Activated CD4-positive, CD25-positive, alpha-beta regulatory T cell treated with anti-CD3 and anti-CD28 coated beads, Interleukin-2, amount 50 U/mL, for 24 hours (primary cell): ENCODE results near the gene FKRP.
"Not testable (repeated sequence)": the region's sequence is repeated elsewhere in the genome, so short reads cannot be mapped to it uniquely, and the experiment has no call there.

Source experiments
- ATAC-seq, 2 donors: fragments of 150-1000 bp; cut with Tn5 transposase; one replicate each; pipeline ENCODE4 v1.10.0; 2021; ENCODE audit warnings: mild to moderate bottlenecking in 1 of 2, moderate library complexity in 1 of 2

Gene FKRP

GRCh38 chr19:46786236-46787039, 40.6 kb downstream of the FKRP start:
- peak; percentile 62 to 66 for ATAC-seq

- no peak for ATAC-seq
These were observed 41.1 kb downstream of the FKRP start for GRCh38 chr19:46787040-46787330.

GRCh38 chr19:46787331-46788261, 41.7 kb downstream of the FKRP start:
- ATAC-seq = no peak

- peak; percentile 82 for ATAC-seq
These were observed 42.6 kb downstream of the FKRP start, which contains the start of gene SLC1A5 for GRCh38 chr19:46788262-46788967. Gene SLC1A5 (minus strand): TSS chr19:46788594. CDS start chr19:46787965, 629 bp downstream.

GRCh38 chr19:46788968-46789338, 43.1 kb downstream of the FKRP start:
- no peak for ATAC-seq

- no peak for ATAC-seq
These were observed 43.5 kb downstream of the FKRP start for GRCh38 chr19:46789371-46789770.

- no peak for ATAC-seq
These were observed 46.1 kb downstream of the FKRP start for GRCh38 chr19:46791944-46792343.

GRCh38 chr19:46797881-46798280, 52.0 kb downstream of the FKRP start:
- no peak for ATAC-seq

GRCh38 chr19:46798713-46799112, 52.9 kb downstream of the FKRP start:
- no peak for ATAC-seq

GRCh38 chr19:46802152-46802551, 56.3 kb downstream of the FKRP start:
- ATAC-seq = no peak

GRCh38 chr19:46803555-46803954, 57.7 kb downstream of the FKRP start:
- ATAC-seq = no peak

GRCh38 chr19:46804432-46804831, 58.6 kb downstream of the FKRP start:
- ATAC-seq = not testable (repeated sequence)

- no peak for ATAC-seq
These were observed 60.8 kb downstream of the FKRP start for GRCh38 chr19:46806656-46807055.
